ENCODE measurements around the gene KCNQ5.

GRCh38 chr6:72784581-72784980 is 162.7 kb downstream of the KCNQ5 start:
- no peak for TF ChIP-seq CTCF (IDR thresholded peaks at IDR 0.05)
- TF ChIP-seq POLR2AphosphoS5 (IDR thresholded peaks at IDR 0.05) = no peak

Measured in transverse colon (tissue), 4 donors.